ENCODE measurements around the gene ASTL. TPM values are rescaled to one million over a fixed set of nuclear protein-coding genes. Genes with fewer than 3 reads are reported as not detected.

ASTL gene
- total RNA-seq, 1 experiment from 2014 or later = 0.34 TPM

GRCh38 chr2:96105994-96106715 lies 32.1 kb downstream of the ASTL start:
- no peaks in the 10 kb centered on the region for H4K20me1 ChIP-seq (ENCODE audit: insufficient read depth)
- ChIA-PET RAD21 (ENCODE audit: low non-redundant PET in 1 of 2, low total read pairs in 2 of 2, uncharacterized antibody in 2 of 2, unreplicated experiment in 2 of 2) (no interaction called here), CTCF (no interaction called here), POLR2A (no interaction called here)
- no peaks in the 10 kb centered on the region for H3K36me3 ChIP-seq (ENCODE audit: control insufficient read depth in 1 of 2, insufficient read depth in 2 of 2, low read length in 2 of 2)
- no peak for DNase-seq (ENCODE audit: low read depth, low spot score)
- ATAC-seq = no peak
- no peaks in the 10 kb centered on the region for H3K9me2 ChIP-seq (ENCODE audit: insufficient read depth)
- no peak overlapping the region for H3K4me2 ChIP-seq (ENCODE audit: low read length)
- no peak overlapping the region for H3K9ac ChIP-seq (ENCODE audit: low read length)
- H3K27ac ChIP-seq (ENCODE audit: low read depth, low read length) = no peak overlapping the region
- H3K27me3 ChIP-seq (ENCODE audit: insufficient read depth, low read length) = no peaks in the 10 kb centered on the region
- no peak overlapping the region for H3K4me3 ChIP-seq (replicated peaks in 1 of 2; ENCODE audit: low read depth in 1 of 2, low read length in 2 of 2)
- H3K9me3 ChIP-seq (ENCODE audit: control insufficient read depth in 1 of 2, insufficient read depth in 1 of 2, low read depth in 1 of 2, low read length in 2 of 2) = peaks cover 11 to 14% of the 10 kb centered on the region in 2 experiments; a peak in 2 of 4 replicates
- no peak overlapping the region for H2AFZ ChIP-seq (ENCODE audit: low read depth, low read length, poor library complexity, severe bottlenecking)
- H3K79me2 ChIP-seq (ENCODE audit: insufficient read depth, low read length) = no peaks in the 10 kb centered on the region
- H3K4me1 ChIP-seq (ENCODE audit: control insufficient read depth in 1 of 2, insufficient read depth in 2 of 2, low read length in 2 of 2) = no peaks in the 10 kb centered on the region
- intact Hi-C loops (cut with micrococcal nuclease) = no loop called here
- TF ChIP-seq POLR2A (IDR thresholded peaks at IDR 0.05; ENCODE audit: borderline replicate concordance, extremely low read depth, insufficient read depth, insufficient read length) (no peak), CEBPB (IDR thresholded peaks at IDR 0.05; ENCODE audit: low read depth) (no peak), CBX3 (IDR thresholded peaks at IDR 0.05; ENCODE audit: low read depth) (no peak), YY1 (IDR thresholded peaks at IDR 0.05; ENCODE audit: extremely low read depth, insufficient replicate concordance, low read depth, low read length) (no peak), ZNF274 (IDR thresholded peaks at IDR 0.05; ENCODE audit: low read depth, low read length) (no peak), MAX (IDR thresholded peaks at IDR 0.05) (no peak), REST (IDR thresholded peaks at IDR 0.05; ENCODE audit: low read depth) (no peak), SIN3A (IDR thresholded peaks at IDR 0.05; ENCODE audit: low read depth) (no peak), ZFX (IDR thresholded peaks at IDR 0.05) (no peak), POLR2AphosphoS5 (IDR thresholded peaks at IDR 0.05; ENCODE audit: low read depth, low read length) (no peak), ATF3 (IDR thresholded peaks at IDR 0.05) (no peak), EZH2phosphoT487 (IDR thresholded peaks at IDR 0.05; ENCODE audit: borderline replicate concordance) (no peak)
- BruUV-seq (replicated peaks) = no TSS peak
